ENCODE results near the gene AGBL2.
"Not testable (repeated sequence)": the region's sequence is repeated elsewhere in the genome, so short reads cannot be mapped to it uniquely, and the experiment has no call there.

The AGBL2 gene

DNA sequence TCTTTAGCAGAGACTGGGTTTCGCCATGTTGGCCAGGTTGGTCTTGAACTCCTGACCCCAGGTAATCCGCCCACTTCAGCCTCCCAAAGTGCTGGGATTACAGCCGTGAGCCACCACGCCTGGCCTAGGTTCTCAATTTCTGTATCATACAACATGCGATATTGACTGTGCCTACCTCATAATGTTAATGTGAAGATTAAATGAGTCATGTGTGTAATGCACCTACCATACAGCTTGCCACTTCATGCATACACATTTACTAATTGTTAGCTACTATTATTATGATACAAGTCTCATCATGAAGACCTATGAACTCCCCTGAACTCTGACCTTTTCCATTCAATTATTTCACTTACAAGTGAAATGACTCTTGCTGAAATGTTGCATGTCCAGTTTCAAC, 25.7 kb downstream of the AGBL2 start:
- in situ Hi-C loops (cut with MboI; ENCODE audit: low sequenced_read_pairs), result no loop called here

DNA sequence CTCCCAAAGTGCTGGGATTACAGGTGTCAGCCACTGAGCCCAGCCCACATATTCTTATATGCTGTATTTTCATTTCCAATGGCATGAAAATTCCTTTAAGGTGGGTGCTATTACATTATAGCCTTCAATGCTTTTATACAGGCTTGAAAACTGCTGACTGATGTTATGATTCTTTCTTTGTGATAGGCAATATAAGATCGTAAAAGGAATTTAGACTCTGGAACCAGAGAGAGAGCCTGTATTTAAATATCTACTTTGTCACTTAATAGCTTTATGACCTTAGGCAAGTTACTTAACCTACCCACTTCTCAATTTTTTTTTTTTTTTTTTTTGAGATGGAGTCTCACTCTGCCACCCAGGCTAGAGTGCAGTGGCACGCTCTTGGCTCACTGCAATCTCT, 26.2 kb downstream of the AGBL2 start:
- in situ Hi-C loops (cut with MboI; ENCODE audit: low sequenced_read_pairs), result no loop called here

DNA sequence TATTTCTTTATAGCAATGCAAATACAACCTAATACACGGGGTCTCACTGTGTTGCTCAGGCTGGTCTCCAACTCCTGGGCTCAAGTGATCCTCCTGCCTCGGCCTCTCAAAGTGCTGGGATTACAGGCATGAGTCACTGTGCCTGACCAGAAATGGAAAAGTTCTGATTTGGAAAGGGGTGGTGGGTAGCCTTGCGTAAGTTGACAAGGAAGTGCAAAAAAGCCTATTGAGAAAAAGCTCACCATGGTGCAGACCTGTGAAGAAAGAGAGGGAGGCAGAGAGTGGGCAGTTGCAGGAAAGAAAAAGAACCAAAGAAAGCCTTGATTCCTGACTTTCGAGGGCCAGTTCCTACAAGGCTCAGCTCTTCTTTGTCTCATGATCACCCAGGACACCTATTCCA, 27.1 kb downstream of the AGBL2 start:
- in situ Hi-C loops (cut with MboI; ENCODE audit: low sequenced_read_pairs), result no loop called here

DNA sequence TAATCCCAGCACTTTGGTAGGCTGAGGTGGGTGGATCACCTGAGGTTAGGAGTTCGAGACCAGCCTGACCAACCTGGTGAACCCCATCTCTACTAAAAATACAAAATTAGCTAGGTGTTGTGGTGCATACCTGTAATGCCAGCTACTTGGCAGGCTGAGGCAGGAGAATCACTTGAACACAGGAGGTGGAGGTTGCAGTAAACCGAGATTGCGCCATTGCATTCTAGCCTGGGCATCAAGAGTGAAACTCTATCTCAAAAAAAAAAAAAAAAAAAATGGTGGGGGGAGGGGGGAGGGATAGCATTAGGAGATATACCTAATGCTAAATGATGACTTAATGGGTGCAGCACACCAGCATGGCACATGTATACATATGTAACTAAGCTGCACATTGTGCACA, 28.5 kb downstream of the AGBL2 start:
- in situ Hi-C loops (cut with MboI; ENCODE audit: low sequenced_read_pairs), result not testable (repeated sequence)

DNA sequence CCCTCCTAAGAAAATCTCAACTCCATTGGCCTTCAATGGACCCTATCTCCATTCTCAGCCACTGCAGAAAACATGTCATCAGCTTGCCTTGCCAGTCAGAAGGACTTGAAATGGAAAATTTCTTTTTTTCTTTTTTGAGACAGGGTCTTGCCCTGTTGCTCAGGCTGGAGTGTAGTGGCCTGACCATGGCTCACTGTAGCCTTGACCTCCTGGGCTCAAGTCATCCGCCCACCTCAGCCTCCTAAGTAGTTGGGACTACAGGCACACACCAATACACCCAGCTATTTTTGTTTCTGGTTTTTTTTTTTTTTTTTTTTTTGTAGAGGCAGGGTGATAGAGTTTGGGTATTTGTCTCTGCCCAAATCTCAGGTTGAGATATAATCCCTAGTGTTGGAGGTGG, 29.0 kb downstream of the AGBL2 start:
- in situ Hi-C loops (cut with MboI; ENCODE audit: low sequenced_read_pairs), result no loop called here

DNA sequence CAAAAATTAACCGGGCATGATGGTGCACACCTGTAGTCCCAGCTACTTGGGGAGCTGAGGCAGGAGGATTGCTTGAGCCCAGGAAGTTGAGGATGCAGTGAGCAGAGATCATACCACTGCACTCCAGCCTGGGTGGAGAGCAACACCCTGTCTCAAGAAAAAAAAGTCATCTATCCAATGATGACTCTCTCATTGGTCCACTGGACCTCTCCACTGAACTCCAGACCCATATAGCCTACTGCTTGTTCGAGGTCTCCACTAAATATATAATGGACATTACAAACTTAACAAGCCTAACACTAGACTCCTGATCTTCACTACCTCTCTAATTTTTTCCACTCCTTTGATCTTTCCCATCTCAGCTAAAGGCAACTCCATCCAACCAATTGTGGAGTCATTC, 39.3 kb downstream of the AGBL2 start:
- in situ Hi-C loops (cut with MboI; ENCODE audit: low sequenced_read_pairs), result no loop called here

DNA sequence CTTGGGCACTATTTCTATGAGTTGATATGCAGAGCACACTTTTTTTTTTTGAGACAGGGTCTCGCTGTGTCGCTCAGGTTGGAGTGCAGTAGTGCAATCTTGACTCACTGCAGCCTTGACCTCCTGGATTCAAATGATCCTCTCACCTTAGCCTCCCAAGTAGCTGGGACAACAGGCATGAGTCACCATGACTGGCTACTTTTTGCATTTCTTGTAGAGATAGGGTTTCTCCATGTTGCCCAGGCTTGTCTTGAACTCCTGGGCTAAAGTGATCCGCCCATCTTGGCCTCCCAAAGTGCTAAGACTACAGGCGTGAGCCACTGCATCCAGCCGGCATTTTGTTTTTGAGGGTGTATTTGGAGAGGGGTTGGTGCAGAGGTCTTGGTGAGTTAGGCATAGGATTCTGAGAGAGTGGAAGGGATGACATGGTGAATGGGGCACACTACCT, 42.9 kb downstream of the AGBL2 start:
- in situ Hi-C loops (cut with MboI; ENCODE audit: low sequenced_read_pairs), result no loop called here

DNA sequence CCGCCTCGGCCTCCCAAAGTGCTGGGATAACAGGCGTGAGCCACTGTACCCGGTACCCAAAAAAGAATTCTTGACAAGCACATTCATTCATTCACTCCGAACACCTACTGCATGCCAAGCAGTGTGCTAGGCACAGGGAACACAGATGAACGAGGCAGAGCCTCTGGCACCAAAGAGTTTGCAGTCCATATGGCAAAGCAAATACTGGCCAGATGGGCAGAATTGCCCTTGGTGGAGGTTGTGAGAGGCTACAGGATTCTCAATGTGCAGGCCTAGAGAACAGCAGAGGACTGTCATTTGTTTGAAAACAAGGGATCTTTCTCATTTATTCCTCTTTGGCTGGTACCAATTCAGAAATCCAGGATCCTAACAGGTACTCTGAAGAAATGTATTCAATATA, 45.3 kb downstream of the AGBL2 start:
- in situ Hi-C loops (cut with MboI; ENCODE audit: low sequenced_read_pairs), result no loop called here

DNA sequence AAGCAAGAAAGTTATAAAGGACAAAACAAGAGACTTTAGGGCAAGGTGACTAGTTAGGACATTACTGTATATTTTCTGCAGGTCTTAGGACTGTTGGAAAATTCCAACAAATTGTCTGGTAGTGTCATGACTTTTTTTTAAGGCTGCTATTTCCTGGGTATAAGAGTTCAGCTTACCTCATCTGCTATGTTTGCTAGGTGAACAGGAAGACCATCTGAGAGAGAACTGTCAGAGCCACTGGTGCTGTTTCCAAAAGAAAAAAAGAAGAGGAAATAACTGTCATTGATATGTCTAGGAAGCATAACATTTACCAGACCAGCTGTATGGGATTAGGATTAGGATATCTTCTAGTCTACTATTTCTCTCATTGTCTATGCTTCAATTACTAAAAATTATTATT, 46.5 kb downstream of the AGBL2 start:
- in situ Hi-C loops (cut with MboI; ENCODE audit: low sequenced_read_pairs), result no loop called here

DNA sequence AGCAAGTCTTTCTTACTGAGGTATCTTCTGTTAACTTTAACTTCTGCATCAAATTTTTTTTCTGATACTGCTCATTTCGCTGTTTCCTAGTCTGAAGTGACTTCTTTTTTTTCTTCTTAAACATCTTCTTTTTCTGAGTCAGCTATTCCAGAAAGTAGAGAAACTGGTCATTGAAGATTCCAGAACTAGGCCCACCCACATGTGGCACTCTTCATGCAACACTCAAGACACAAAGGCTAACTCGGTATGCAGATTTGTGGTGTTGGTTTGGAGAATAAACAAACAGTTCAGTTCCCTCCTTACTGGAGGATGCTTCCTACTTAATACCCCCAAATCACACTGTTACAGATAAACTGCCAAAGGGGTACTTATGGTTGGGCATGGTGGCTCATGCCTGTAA, 47.6 kb downstream of the AGBL2 start:
- in situ Hi-C loops (cut with MboI; ENCODE audit: low sequenced_read_pairs), result no loop called here

DNA sequence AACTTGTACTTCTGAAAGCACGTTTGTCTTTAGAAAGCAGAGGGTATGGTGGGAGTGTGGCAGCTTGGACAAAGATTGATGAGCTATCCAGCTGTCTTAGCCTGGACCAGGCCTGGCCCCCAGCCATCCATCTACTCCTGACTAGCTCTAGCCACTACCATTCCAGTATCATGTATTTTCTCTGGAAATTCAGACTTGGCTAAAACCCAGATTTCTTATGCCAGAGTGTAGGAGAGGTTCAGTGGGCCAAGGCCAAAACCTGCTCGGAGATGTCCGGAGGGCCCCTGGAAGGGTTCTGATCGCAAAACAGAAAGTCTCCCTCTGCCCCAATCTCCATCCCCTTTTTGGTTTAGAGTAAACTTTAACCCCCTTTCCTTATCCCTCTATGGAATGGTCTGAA, 48.0 kb downstream of the AGBL2 start:
- in situ Hi-C loops (cut with MboI; ENCODE audit: low sequenced_read_pairs), result no loop called here

DNA sequence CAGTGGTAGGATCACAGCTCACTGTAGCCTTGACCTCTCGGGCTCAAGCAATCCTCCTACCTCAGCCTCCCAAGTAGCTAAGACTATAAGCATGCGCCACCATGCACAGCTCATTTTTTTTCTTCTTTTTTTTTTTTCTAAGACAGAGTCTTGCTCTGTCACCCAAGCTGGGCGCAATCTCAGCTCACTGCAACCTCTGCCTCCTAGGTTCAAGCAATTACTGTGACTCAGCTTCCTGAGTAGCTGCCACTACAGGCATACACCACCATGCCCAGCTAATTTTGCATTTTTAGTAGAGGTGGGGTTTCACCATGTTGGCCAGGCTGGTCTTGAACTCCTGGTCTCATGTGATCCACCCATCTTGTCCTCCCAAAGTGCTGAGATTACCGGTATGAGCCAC, 50.2 kb downstream of the AGBL2 start:
- in situ Hi-C loops (cut with MboI; ENCODE audit: low sequenced_read_pairs), result not testable (repeated sequence)

DNA sequence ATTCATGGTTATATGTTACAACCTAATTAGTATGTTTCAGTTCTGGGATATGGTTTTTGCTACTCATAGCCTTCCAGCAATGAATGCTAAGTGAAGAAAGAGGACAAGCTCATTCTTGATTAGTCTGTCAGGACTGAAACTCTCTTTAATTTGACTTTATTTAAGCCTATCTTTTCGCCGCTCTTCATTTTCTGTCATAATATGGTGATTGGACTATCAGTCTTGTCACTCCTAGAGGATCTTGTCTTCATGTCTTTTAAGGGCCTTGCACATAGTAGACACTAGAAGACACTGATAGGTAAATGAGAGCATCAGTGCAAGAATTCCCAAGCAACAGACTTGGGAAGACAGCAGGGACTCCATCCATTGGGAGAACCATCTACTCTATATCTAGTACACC, 53.9 kb downstream of the AGBL2 start:
- in situ Hi-C loops (cut with MboI; ENCODE audit: low sequenced_read_pairs), result no loop called here

DNA sequence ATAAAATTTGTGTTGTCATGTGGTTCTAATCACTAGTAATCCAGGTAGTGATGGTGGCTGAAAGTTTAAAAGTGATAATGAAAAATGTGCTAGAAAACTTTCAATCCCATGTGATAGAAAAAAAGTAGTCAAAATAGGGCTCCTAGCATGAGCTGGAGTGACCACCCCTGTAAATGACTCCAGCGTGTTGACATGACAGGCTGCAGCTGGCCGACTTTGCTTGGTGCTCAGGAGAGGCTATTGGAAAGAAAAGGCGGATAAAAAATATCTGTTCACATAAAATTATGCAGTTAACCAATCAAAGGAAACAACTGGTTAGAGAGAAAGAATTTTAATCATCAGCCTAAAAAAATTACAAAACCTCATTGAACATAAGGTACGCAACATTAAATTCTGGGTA, 55.9 kb downstream of the AGBL2 start:
- in situ Hi-C loops (cut with MboI; ENCODE audit: low sequenced_read_pairs), result no loop called here

DNA sequence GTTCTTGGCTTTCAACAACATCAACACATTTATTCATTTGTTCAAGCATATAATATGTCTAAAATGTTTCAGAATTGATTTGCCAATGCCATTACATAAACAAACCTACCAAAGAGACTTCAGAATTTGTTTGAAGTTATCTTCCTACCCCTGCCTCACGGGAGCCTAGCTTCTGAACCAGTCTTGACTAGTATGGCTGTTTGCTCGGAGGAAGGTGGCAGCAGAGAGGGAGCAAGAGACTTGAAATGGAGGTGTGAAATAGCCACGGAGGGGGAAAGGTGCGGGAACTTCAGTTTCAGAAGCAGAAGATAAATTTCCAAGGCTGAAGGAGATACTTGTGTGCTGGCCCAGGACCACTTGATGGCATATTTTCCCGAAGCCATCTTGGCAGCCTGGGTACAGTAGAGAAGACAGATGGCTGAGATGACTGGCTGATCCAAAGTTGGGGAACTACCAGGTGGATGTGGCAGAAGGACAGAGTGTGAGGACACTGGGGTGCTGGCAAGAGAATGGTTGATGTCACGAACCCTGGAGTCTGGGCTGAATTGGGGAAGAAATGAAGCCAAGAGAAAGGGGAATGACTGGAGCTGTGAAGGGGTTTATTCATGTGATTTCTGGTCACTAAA, 58.8 kb downstream of the AGBL2 start:
- in situ Hi-C loops (cut with MboI; ENCODE audit: low sequenced_read_pairs), result no loop called here

DNA sequence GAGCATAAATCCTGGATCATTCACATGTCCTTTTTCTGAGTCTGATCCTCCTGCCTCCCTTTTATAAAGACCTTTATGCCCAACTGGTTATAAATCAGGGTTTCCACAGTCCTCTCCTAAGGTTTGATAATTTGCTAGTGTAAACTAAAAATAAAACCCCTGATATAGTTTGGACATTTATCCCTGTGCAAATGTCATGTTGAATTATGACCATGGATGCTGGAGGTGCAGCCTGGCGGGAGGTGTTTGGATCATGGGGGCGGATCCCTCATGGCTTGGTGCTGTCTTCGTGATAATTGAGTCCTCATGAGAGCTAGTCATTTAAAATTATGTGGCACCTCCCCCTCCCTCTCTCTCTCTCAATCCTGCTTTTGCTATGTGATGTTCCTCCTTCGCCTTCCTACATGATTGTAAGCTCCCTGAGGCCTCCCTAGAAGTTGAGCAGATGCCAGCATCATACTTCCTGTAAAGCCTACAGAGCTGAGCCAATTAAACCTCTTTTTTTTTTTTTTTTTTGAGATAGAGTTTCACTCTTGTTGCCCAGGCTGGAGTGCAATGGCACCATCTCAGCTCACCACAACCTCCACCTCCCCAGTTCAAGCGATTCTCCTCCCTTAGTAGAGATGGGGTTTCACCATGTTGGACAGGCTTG, 63.2 kb downstream of the AGBL2 start:
- in situ Hi-C loops (cut with MboI; ENCODE audit: low sequenced_read_pairs), result no loop called here

DNA sequence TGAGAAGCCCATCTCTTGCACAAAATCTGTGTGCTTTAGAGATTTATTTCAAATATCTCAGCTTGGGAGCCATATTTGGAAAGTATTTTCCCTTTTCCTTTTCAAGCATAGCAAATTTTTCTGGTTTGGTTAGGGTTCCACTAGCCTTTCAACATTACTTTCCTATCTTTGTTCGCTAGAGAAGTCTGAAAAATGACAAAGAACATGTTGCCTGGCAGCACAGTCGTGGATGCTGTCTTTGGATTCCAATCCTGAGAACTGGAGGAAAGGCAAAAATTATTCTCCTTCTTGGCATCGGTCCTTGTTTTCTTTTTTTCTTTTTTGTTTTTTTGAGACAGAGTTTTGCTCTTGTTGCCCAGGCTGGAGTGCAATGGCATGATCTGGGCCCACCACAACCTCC, 65.9 kb downstream of the AGBL2 start:
- in situ Hi-C loops (cut with MboI; ENCODE audit: low sequenced_read_pairs), result no loop called here

DNA sequence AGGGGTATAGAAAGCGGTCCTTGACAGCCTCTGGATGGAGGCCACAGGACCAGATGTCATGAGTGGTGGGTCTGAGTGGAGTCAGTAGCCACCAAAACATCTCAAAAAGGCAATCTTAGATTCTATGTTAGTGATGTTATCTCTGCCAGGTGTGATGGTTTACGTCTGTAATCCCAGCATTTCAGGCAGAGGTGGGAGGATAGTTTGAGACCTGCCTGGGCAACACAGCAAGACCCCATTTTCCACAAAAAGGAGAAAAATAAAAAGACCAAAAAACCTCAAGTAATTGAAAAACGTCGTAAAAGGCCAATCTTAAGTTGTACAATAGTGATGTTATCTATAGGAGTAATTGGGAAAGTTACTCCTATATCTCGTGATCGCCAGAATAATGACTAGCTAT, 69.2 kb downstream of the AGBL2 start:
- in situ Hi-C loops (cut with MboI; ENCODE audit: low sequenced_read_pairs), result no loop called here

DNA sequence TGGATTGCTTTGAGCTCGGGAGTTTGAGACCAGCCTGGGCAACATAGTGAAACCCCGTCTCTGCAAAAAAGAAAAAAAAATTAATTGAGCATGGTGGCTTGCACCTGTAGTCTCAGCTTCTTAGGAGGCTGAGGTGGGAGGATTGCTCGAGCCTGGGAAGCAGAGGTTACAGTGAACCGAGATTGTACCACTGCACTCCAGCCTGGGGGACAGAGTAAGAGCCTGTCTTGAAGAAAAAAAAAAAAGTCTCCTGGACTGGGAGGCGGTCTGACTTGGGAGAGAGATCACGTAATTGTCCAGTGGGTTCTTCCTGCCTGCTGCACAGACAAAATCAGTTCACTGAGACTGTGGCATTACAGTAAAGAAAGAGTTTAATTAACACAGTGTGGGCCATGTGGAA, 69.7 kb downstream of the AGBL2 start:
- in situ Hi-C loops (cut with MboI; ENCODE audit: low sequenced_read_pairs), result no loop called here

DNA sequence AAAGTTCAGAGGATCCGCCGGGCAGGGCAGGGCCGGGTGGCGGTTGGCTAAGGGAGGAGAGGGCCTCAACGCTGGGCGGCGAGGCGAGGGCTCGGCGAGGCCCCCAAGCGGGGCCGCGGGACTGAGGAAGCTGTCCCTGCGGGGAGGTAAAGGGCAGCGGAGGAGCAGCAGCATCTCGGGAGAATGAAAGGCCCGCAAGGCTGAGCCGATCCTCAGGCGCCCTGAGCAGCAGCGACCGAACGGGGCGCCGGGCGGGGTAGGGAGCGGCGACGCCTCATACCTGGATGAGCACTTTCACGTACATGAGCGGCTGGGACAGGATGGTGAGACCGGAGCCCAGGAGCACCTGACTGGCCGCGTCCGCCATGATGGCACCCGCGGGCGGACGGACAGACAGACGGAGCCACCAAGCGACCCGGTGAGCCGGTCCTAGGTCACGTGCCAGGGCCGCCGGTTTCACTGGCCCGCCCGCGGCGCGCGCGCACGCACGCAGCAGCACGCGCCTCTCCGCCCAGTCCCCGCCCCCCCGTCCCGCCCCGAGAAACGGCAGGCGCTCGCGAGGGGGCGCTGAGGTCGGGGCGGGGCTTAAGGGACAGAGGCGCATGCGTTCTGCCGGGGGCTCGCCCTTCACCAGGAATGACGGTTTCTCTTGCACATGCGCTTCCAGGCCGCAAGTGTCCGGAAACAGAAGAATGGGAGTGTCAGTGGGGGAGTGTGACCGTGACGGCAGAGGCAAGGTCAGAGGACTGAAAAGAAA, 72.9 kb downstream of the AGBL2 start, which contains the start of gene MTCH2:
TSS of gene MTCH2 (minus strand) at position 461 of the 757 bp plus-strand sequence. CDS start at position 367, 94 bp downstream.
- in situ Hi-C loops (cut with MboI; ENCODE audit: low sequenced_read_pairs), result no loop called here

DNA sequence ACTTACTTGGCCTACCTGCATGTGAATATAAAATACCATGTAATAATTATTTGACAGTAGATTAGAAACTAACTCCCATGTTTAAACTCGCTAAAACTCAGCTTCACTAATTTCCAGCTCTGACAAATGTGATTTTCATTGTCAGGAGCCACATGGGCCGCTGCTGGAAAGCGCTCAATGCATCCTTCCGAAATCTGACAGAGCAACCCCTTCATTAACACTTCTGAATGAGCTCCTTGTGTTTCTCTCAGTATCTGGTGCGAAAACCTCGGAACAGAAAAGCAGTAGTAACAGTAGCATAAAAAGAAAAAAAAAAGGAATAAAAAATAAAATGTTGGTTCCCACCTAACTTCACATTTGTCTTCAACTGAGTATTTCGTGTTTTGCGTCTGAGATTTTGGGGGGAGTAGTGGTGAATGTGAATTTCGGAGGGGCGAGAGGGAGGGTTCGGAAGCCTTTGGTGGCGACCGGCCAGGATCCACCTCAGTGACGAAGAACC, 73.5 kb downstream of the AGBL2 start:
- in situ Hi-C loops (cut with MboI; ENCODE audit: low sequenced_read_pairs), result no loop called here

DNA sequence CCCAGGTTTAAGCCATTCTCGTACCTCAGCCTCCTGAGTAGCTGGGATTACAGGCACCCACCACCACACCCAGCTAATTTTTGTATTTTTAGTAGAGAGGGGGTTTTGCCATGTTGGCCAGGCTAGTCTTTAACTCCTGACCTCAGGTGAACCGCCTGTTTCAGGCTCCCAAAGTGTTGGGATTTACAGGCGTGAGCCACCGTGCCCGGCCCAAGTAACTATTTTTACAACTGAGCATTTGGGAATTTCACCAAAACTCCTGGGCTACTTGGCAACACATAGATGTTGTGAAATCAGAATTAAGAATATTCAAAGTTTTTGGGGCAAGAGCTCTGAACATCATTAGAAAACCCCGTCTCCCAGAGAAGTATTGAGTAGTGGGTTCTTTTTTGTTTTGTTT, 74.7 kb downstream of the AGBL2 start:
- in situ Hi-C loops (cut with MboI; ENCODE audit: low sequenced_read_pairs), result not testable (repeated sequence)
